HG03064 (cell line): ENCODE data around the gene BFSP1.

ENCODE experiments used
- ATAC-seq: cut with Tn5 transposase; IDR thresholded peaks from one replicate; pipeline ENCODE4 v1.9.1; 2021; ENCODE audit warnings: low read depth; ENCODE audit not compliant: unreplicated experiment

BFSP1 gene

DNA sequence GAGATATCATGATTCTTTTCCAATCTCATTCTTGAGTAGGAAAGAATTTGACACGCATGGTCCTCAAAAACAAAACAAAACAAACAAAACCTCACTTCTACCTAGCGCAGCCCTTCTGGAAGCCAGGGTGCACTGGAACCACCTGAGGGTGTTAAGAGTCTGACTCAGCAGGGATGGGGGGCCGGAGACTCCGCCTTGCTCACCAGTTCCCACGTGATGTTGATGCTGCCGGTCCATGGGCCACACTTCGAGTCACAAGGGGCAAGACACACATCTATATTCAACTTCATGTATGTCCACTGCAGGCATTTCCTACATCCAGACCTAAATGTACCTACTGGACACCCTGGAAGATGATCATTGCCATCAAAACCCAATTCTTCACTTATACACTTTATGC lies 30.4 kb downstream of the BFSP1 start:
- ATAC-seq, result no peak

DNA sequence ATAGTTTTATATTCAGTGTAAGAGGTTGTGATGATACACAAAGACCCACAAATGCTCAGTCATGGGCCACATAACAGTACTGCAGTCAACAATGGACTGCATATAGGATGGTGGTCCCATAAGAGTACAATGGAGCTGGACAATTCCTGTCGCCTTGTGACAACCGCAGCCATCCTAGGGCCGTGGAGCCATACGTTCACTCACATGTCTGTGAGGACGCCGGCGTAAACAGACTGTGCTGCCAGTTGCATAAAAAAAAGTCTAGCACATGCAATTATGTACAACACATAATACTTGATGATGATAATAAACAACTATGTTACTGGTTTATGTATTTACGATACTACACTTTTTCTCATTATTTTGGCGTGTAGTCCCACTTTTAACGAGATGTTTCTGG lies 30.9 kb downstream of the BFSP1 start:
- no peak for ATAC-seq

DNA sequence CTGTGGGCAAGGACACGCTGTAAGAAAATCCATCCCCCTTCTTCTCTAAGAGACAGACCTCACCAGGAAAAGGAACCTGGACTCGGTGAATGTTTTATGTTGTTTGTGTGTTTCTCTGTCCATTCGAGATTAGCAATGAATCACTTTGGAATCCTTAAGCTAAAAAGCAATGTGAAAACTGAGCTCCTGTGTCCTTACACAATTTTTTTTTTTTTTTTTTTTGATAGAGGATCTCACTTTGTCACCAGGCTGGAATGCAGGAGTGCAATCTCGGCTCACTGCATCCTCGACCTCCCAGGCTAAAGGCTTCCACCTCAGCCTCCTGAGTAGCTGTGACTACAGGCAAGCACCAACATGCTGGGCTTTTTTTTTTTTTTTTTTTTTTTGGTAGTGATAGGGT lies 32.1 kb downstream of the BFSP1 start:
- no peak for ATAC-seq

DNA sequence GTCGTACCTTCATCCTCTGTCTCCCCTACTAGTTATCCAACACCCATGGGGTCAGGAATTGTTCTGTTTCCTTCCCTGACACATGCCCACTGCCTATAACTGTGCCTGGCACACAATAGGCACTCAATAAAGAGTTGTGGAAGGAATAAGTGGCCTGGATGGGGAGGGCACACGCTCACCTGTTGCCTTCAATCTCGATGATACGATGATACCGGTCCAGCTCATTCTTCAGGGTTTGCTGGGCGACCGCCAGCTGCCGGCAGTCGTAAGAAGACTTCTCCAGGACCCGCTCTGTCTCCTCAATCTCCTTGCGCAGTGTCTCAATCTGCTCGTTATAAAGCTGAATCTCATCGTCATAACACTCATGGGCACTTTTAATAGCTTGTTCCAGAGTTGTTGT lies 32.5 kb downstream of the BFSP1 start:
- no peak for ATAC-seq

DNA sequence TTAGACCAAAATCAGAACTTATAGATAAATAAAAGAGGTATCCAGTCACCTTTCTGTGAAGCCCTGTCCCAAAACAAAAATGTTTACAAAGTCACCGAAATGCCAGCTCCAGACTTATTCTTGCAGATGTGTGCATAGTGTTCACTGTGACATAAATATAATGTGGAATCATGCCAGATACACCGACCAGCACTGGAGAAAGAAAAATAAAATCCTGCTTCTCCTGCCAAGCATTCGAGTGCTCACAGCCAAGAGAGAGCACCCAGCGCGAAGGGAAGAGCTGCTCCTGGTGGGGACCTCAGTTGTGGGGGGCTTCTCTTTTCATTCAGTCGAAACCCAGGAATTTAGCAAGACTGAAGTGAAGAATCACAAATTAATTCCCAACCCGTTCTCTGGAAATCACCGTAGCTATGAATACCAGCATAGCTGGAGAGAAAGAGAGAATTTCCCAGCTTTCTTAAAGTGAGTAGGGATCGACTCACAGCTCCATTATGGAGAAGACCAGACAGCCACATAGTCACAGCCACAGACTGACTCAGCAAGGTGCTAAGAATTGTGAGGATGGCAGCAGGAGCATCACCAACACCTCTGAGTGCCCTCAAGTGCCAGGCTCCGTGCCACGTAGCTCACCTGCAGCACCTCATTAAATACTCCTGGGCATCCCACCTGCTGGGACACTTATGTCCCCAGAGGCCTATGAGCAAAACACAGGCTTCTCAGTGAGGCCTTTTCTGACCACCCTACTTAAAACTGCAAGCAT lies 33.2 kb downstream of the BFSP1 start:
- no peak for ATAC-seq

DNA sequence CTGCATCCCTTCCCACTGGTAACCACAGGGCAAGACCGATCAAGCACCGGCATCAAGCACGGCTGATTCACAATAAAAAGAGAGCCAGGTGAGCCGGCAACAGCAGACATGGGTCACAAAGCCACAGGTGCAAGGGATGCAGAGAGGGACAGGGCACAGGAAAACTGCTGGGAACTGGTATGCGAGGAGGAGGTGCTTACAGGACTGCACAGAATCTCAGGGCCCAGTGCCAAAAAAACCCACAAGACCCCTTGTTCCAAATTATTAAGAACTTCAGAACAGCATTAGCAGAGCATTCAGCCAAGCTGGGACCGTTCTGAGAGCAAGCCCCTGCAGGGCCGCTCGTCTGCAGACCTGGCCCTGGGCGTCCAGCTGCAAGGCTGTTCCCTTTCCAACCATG lies 35.4 kb downstream of the BFSP1 start:
- ATAC-seq, result no peak

DNA sequence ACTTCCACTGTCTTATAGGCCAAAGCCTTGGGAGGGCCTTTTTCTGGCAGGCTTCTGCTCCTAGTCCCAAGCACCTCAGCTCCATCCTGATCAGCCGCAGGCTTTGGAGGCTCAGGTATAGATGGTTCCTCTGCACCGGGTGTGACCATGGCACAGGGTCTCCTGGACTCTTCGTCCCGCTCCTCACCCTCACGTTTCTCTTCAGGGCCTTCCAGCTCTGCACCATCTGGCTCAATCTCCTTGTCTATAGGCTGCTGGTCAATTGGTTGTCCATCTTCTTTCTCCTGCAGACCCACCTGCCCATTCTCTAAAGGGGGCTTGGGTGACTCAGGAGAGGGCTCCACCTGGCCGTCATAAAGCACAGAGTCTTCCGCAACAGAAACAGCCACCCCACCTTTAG lies 37.0 kb downstream of the BFSP1 start:
- ATAC-seq, result no peak

DNA sequence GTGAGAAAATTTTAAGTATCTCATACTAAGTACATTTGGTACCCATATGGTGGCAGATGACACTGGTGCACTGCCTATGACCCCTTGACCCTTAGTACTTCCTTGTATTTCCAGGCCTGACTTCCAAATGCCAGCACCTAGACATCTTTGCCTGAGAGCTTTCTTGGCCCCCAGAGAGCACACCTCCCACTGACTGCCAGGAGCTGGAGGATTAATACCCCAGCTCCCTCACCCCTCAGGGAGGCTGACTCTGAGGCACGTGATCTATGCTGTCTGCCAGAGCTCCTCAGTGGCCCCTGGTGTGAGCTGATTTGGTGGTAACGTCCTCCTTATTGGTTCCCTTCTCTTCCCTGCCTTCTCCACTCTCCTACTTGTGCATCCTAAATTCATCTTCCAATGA lies 38.0 kb downstream of the BFSP1 start:
- ATAC-seq, result no peak

DNA sequence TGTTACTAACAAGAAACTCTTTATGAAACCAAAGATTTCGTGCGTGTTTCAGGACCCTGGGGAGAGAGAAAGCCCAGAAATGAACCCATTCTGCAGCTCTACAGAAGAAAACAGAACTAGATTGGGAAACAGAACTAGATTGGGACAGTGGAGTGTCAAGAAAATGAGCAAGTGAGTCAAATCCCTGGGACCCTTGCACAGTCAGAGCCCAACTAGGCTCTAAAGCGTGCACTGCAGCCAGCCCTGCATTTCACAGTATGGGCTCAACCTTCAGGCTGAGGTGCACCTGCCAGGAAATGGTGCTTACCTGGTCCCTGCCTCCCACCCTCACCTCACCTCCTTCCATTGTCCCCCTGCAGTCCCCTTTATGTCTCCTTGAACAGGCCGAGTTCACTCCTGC lies 39.7 kb downstream of the BFSP1 start:
- ATAC-seq, result no peak

DNA sequence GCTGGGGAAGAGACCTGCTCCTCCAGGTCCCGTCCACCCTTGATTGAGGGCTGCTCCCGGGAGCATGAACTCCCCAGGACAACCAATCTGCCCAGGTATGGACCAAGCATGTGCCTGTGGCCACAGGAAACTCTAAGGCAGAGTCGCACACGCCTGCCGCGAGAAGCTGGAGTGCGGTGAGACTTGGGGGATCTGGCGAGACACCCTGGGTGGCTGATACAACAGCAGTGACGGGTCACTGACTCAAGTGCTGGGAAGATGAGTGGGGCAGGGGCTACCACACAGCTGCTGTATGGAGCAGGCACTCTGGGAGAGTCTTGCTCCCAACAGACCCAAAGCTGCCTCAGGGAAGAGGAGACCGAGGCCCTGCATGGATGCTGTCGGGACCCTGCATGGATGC lies 40.1 kb downstream of the BFSP1 start:
- no peak for ATAC-seq

DNA sequence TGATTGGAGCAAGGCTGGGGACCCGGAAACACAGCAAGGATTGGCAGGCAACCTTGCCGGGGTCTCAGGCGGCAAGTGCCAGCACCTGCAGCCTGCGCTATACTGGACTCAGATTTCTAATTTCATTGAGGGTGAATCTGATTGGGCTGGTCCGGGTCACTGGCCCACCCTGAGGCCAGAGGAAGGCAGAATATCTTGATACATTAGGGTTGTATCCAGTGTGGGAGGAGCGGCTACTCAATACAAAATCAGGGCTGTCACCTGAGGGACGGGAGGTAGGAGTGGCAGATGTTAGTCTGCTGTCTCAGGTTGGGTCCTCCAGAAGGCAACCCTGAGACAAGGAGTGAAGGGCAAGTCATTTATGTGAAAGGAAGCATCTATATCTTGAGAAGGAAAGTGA lies 40.7 kb downstream of the BFSP1 start:
- ATAC-seq, result no peak

DNA sequence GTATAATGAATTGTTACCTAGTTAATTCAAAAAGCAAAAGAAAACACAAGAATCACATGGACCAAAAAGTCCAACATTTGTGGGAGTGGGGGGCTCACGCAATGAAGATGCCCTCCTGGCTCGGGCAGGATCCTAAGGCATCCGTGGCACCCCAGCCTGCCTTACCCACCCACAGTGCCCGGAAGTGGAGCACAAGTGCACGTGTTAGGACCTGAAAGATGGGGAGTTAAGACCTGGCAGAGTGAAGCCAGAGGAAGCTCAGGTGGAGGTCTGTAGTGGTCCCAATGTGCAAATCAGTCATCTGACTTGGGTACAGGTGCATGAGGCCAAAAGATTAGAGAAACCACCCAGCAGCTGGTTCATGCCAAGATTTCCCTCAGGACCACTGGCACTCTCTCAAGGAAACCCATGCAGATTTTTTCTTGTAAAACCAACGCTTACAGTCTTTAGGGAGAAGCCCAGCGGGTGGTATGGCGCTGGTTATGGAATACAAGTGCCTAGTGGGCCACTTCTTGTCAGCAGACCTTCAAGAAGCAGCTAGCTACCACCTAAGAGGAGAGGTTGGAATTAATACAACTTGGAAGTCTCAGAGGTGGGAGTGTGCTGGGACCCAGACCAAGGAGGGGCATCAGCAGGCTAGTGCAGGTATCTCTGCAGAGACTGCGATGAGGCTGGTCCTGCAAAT lies 42.1 kb downstream of the BFSP1 start:
- no peak for ATAC-seq

DNA sequence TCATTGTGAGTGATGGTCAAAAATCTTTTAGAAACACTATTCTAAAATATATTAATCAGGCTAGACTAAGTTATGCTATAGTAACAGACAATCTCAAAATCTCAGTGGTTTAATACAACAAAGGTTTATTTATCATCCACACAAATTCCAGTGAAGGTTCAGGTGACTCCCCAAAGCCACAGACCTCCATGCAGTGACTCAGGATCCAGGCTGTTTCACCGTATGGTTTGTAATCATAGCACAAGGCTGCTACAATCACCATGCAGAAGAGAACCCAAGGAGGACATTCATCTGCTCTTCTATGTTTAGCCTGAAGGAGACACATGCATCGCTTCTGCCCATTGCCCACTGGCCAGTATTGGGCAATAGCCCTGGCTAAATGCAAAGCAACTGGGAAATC lies 46.2 kb downstream of the BFSP1 start:
- no peak for ATAC-seq

DNA sequence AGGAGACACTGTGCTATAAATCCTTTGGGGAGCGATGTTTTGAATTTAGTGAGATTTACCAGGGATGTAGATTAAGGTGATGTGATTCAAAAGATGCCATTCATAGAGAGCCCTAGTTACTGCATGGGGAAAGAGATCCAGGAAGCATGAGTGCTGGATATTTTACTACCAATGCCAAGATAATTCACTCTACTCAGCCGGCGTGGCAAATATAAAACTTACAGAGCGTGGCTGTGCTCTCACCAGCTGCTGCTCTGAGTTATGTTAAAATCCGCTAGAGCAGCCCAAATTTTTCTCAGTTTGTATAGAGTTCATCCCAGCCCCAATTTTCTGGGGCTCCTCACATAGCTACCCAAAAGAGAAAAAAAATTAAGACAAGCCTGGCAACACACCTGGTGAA lies 48.6 kb downstream of the BFSP1 start:
- ATAC-seq, result no peak

DNA sequence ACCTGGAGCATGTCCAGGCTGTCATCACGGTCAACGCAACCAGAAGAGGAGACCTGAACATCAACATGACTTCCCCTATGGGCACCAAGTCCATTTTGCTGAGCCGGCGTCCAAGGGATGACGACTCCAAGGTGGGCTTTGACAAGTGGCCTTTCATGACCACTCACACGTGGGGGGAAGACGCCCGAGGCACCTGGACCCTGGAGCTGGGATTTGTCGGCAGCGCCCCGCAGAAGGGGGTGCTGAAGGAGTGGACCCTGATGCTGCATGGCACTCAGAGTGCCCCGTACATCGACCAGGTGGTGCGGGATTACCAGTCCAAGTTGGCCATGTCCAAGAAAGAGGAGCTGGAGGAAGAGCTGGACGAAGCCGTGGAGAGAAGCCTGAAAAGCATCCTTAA lies 49.5 kb downstream of the BFSP1 start:
- ATAC-seq, result no peak

DNA sequence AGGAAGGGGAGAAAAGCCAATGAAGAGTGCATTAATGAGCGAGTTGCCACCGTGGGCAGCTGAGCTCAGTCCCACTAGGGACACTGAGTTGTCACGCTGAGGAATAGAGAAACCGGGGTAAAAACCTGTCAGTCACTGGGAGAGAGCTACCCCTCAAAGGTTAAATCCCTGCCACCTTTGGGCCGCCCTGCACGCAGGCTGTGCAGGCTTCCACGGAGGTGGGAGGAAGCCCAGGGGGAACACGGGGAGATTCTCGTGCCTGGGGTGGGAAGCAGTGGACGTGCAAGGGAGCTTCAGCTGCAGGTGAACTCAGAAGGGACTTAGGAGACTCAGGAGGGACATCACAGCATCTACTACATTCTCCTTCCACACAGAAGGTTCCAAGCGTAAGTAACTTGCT lies 50.5 kb downstream of the BFSP1 start:
- ATAC-seq, result no peak

DNA sequence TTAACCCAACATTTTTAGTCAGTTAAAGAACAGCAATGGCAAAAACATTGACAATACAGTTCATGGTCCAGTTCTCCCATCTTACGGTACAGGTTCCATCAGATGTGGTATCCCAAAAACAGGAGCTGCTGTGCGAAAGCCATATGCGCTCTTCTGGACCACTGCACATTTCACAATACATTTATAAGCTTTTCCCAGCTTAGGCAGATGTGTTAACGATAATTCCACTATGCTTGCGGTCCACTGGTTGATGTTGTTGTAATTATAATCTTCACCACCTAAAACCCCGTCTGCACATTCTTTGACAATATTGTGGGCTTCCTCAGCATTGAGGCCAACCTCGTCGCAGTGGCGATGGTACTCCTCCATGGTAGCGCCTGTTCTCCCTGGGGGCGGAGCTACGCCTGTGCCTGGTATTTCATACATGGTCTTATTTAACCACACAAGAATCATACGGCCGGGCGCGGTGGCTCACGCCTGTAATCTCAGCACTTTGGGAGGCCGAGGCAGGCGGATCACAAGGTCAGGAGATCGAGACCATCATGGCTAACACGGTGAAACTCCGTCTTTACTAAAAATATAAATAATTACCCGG lies 52.0 kb downstream of the BFSP1 start:
- no peak for ATAC-seq

DNA sequence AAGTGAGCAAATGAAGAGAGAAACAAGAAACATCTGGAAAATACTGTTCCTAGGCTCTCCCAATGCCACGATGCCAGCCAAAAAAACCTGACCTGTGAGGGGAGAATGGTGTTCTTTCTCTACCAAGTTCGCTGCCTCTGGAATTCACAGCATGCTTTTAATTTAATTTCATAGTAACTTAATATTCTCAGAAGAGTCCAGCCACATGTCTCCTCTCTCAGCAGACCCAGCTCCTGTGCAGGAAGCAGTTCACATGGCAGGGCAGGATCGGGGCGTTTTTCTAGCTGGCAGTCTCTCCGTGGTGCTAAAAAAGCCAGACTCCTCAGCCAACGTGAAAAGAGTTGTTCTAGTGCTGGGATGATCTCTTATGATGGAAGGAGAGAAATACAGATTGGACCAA lies 57.5 kb downstream of the BFSP1 start:
- ATAC-seq, result no peak

DNA sequence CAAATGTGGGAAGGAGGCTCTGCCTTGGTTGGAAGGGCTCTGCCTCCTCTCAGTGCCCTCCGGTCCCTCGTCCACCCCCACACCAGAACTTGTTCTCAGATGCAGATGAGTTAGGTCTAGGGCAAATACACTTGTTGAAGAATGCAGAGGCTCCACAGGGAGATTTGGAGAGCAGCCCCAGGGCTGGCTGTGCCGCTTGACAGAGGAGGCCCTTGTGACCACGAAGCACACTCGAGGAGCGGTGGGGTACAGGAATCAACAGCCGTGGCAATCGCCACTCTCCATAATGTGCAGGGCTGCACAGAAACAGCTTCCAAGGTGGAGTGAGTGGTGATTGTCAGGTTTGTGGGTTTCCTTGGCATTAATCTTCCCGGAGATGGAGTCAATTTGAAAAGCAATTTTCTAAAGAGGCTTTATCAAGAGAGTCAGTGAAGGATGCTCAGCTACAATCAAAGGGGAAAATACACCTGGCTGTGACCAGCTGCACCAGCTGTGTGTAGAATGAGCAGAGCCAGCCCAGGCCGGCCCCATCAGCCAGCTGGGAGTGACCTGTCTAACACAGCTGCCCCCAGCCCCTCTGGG lies 59.5 kb downstream of the BFSP1 start:
- ATAC-seq, result no peak

DNA sequence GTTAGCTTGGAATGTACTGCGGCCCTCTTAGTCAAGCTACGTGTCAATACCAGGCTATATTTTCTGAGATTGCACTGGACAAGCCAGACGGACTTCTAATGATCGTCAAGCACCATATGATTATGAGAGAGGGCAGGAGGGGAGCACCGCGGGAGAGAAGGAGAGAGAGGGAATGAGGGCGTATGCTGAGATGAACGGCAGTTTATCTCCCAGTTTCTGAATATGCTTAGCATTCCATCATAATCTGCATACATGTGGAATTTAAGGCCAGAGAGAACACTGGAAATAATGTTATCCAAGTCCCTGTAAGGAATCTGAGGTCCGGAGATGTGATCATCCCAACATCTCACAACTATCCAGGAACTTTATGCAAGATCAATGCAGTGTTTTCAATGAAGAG lies 60.2 kb downstream of the BFSP1 start:
- no peak for ATAC-seq

DNA sequence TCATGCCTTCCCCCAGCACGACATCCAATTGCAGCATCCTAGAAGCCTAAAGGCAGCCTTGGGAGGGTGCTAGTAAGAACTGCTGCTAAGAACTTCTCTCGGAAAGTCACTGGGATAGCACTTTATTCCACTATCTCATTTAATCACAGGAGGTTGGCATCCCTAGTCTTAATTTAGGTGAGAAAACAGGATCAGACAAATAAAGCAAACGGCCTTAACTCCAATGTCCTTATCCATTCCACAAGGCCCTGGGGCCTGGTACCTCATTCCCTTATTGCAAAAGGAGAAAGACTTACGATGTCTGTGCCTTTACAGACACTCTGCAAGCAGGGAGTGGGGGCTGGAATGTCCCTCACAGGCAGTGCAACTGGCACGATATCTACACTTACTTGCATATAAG lies 60.7 kb downstream of the BFSP1 start:
- no peak for ATAC-seq
